ENCODE results near the gene HERC2.

HERC2 gene

DNA sequence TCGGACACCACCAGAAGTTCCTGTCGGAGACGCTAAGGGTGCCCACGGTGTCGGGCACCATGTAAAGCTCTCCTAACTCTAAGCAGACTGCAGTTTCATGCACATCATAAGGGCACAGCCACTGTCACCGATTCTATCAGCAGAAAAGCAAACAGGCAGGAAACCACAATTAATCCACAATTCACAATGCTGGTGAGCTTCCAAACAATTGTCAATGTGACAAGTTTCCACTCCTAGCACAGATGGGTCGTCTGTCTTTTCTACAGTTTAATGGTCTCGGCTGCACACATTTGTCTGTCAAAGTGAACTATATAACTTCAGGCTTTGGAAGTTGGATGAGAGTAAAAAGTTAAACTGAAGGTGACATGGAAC, 214.1 kb downstream of the HERC2 start:
- DNase-seq: no peak

GRCh38 chr15:28107111-28107903, 214.7 kb downstream of the HERC2 start:
- DNase-seq: no peak

- DNase-seq: no peak
Observed at GRCh38 chr15:28106294-28107110, 215.5 kb downstream of the HERC2 start.

DNA sequence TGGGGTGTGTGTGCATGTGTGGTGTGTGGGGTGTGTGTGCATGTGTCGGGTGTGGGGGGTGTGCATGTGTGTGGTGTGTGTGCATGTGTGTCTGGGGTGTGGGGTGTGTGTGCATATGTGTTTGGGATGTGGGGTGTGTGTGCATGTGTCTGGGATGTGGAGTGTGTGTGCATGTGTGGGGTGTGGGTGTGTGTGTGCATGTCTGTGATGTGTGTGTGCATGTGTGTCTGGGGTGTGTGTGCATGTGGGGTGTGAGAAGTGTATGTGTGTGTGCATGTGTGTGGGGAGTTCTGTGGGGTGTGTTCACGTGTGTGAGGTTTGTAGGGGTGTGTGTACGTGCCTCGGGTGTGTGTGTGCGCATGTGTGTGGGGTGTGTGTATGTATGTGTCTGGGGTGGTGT, 216.2 kb downstream of the HERC2 start:
- DNase-seq: no peak

DNA sequence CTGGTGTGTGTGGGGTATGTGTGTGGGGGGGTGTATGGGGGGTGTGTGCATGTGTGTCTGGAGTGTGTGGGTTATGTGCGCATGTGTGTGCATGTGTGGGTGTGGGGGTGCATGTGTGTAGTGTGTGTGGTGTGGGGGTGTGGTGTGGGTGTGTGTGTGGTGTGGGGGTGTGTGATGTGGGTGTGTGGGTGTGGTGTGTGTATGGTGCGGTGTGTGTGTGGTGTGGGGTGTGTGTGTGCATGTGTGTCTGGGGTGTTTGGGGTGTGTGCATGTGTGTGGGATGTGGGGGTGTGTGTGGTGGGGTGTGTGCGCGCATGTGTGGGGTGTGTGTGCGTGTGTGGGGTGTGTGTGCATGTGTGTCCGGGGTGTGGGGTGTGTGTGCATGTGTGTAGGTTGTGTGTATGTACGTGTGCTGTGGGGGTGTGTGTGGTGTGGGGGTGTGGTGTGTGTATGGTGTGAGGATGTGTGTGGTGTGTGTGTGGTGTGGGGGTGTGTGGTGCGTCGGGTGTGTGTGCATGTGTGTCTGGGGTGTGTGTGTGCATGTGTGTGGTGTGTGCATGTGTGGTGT, 216.7 kb downstream of the HERC2 start:
- DNase-seq: no peak

DNA sequence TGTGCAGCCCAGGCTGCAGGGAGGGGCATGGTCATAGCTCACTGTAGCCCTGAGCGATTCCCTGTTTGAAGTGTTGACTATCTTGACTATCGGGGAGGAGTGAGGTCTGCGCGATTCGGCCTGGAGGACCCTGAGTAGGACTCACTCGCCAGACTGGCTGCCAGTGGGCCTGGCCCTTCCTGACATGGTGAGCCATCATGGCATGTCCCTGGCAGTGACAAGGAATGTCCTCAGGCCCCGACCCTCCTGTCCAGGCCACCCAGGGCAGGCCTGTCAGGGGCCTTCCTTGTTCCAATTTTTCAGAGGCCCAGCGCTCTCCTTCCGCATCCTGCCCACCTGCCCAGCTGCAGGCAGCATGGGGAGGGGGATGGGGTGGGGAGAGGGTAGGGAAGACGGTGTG, 217.7 kb downstream of the HERC2 start:
- no peak for DNase-seq

DNA sequence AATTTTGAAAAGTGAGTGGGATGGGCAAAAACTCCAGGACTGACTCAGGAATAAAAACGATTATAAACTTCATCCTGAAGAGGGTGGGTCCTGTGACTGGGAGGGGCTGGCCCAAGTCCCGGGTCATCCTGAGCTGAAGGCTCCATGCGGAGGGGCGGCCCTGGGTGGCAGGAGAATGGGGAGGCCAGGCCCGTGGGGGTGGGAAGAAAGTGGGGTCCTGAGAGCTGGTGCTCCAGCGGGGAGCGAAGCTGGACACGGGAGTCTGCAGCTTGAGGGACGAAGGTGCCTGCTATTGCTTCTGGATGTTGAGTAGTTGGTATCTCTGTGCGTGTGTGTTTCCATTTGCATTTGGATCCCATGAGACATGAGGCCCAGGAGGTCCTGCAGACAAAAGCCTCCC, 218.1 kb downstream of the HERC2 start:
- no peak for DNase-seq

GRCh38 chr15:28101983-28102441, 220.0 kb downstream of the HERC2 start:
- no peak for DNase-seq

DNA sequence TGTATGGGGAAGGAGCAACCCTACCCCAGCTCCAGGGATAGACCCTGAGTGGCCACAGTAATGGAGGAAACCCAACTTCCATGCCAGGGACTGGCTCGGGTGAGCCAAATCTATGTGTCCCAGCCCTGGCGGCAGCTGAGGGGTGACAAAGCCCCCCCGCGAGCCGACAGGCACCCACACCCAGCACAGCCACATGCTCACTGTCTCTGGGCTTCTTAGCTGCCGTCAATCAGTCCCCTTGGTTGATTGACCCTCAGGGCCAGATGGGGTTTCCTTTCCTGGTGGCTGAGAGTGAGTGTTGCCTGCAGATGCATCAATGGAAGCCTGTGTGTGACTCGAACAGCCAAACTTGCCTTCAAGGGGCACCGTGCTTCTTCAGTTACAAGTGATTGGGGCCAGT, 220.8 kb downstream of the HERC2 start:
- DNase-seq: no peak

- no peak for DNase-seq
Observed at GRCh38 chr15:28100516-28101195, 221.3 kb downstream of the HERC2 start.

- DNase-seq: no peak
Observed at GRCh38 chr15:28099555-28100140, 222.3 kb downstream of the HERC2 start.

GRCh38 chr15:28098766-28099554, 223.0 kb downstream of the HERC2 start, which contains the start of gene OCA2:
TSS of gene OCA2 (minus strand) at chr15:28099315. CDS start at chr15:28081874, 17,441 bp downstream.
- DNase-seq: no peak

- no peak for DNase-seq
Observed at GRCh38 chr15:28098360-28098765, 223.6 kb downstream of the HERC2 start.

DNA sequence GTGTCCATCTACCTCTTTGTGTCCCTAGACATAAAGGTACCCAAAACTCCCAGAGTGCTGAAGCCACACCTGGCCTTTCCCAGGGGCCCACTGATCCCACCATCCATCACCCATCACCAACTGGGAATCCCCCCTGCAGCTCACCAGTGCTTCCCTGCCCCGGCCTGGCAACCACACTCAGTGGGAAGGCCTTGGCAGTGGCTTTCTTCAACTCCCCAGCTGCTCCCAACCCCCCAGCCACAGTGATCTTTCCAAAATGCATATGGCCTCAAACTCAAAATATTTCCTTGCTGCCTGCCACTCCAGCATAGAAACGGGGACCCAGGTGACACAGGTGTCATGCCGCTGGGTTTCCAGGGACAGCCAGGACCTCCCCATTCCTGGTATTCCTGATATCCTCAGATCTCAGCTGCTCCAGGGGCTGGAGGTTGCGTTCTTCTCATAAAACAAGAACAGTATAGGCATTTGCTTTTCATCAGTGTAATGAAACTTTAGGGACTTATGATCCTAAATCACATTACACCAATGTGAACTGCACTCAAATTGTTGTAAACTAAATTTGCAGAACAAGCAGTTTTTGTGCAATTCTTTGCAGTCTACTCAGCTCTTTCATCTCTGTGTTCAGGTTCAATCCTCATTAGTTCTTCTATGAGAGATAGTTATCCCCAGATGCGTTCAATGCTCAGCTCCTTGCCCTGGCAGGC, 224.2 kb downstream of the HERC2 start:
- DNase-seq: no peak

GRCh38 chr15:28096670-28097431, 225.1 kb downstream of the HERC2 start:
- DNase-seq: no peak

DNA sequence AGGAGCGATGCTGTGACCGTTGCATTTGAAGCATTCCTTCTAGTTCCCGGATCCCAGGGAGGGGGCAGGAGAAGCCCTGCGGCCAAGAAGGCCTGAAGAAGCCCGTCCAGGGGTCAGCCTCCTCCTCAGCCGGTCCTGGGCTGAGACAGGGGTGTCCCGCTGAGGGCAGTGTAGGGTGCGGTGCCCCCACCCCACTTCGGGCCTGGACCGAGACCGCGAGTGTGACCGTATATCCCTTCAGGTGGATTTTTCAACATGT, 225.6 kb downstream of the HERC2 start:
- no peak for DNase-seq

DNA sequence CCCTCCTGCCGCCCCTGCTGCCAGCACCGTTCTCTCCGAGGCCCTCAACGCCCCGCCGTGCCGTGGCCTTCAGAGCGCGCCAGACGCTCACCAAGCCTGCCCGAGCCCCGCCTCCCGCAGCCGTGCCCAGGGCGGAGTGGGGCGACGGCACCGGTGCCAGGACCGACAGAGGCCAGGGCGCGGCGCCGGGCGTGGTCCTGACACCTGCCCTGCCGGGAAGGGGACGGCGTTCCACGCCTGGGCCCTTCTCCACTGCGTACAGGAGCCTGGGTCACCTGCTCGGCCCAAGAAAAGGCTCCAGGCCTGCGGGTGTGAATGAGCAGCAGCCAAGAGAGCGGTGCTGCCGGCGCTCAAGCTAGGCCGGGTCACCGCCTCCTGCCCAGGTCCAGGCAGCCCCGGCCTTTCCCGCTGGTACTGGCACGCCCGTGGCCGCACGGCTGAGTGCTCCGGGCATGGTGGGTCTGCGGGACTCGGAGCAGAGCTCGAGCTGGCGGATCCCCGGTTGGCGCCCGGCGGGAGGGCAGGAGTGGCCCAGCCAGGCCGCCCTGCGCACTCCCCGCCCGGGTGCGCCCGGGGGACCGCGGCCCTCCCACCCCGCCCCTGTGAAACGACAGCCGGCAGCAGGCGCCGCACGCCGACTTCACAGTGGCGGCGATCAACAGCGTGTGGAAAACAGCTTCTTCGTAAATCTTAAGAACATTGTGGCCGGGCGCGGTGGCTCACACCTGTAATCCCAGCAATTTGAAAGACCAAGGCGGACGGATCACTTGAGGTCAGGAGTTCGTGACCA, 227.1 kb downstream of the HERC2 start:
- no peak for DNase-seq

DNA sequence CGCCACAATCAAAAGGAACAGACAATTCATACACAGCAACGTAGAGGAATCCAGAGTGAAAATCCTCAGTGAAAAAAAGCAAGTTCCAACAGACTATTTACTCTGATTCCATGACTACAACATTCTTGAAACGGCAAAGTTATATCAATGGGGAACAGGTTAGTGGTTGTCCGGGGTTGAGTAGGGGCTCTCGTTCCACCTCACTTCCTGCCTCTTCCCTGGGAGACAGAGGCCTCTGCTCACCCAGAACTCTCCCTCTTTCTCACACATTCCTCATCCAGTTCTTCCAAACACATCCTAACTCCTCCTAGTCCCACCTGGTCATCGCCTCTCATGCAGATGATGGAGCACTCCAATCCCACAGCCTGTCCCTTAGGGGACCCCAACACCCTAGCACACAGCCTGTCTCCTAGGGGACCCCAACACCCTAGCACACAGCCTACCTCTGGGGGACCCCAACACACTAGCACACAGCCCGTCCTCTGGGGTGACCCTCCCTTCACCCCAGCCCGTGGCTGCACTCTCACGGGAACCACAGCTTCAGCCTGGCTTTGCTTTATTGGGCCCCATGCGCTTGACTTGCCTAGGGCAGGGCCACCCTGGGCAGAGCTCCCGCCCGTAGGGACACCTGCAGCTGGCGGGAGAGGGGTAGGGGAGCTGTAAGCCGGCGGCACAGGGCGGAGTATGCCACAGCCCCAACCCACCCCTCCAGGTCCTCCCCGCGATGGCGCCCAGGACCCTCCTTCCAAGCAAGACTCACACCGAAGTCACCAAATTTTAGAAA, 228.0 kb downstream of the HERC2 start:
- no peak for DNase-seq

- no peak for DNase-seq
Observed at GRCh38 chr15:28091313-28091712, 230.7 kb downstream of the HERC2 start.

All from GOT3 (cell line).